HCT116 (cell line): Measurements from ENCODE around the gene TMEM25. TPM values are rescaled to one million over a fixed set of nuclear protein-coding genes. Genes with fewer than 3 reads are reported as not detected.

ENCODE experiments used
- total RNA-seq: library from RNA; stranded (reverse); gene quantifications from one replicate; pipeline ENCODE4 v1.2.1, GENCODE V29; 2021; ENCODE audit not compliant: unreplicated experiment

TMEM25 gene
- total RNA-seq, 1 experiment from 2014 or later = 27.0 TPM

Other genes with a start within 250 kb of the TMEM25 start
- gene CD3E, start 226.5 kb upstream of the TMEM25 start, total RNA-seq = 0.79 TPM
- 1.0 TPM for gene CD3D, start 188.5 kb upstream of the TMEM25 start, total RNA-seq
- 0.20 TPM for gene CD3G, start 186.8 kb upstream of the TMEM25 start, total RNA-seq
- 49.9 TPM for gene UBE4A, start 171.6 kb upstream of the TMEM25 start, total RNA-seq
- gene ATP5MG, start 129.6 kb upstream of the TMEM25 start, total RNA-seq = 205 TPM
- gene KMT2A, start 94.7 kb upstream of the TMEM25 start, total RNA-seq = 50.4 TPM
- 0.47 TPM for gene TTC36, start 3.7 kb upstream of the TMEM25 start, total RNA-seq
- gene IFT46, start 34.7 kb downstream of the TMEM25 start, total RNA-seq = 12.1 TPM
- gene ARCN1, start 41.2 kb downstream of the TMEM25 start, total RNA-seq = 147 TPM
- gene PHLDB1, start 76.4 kb downstream of the TMEM25 start, total RNA-seq = 36.2 TPM
- 0.15 TPM for gene TREH, start 148.5 kb downstream of the TMEM25 start, total RNA-seq